ENCODE results near the gene NAA30.

- TF ChIP-seq CTCF (IDR thresholded peaks at IDR 0.05): no peak
- TF ChIP-seq POLR2AphosphoS5 (IDR thresholded peaks at IDR 0.05; ENCODE audit: low read depth, low read length): no peak
These were observed 2.4 kb downstream of the NAA30 start for GRCh38 chr14:57392830-57393229.

Data from Panc1 (cell line).